ENCODE measurements around the gene SUCLA2. TPM values are rescaled to one million over a fixed set of nuclear protein-coding genes. Genes with fewer than 3 reads are reported as not detected.
"Not testable (repeated sequence)": the region's sequence is repeated elsewhere in the genome, so short reads cannot be mapped to it uniquely, and the experiment has no call there.

The SUCLA2 gene
- 41.2 and 47.6 TPM in 2 replicates for total RNA-seq (2014; rRNA removed; shearing (Covaris generic); ENCODE audit: low replicate concordance)

GRCh38 chr13:48001114-48001881 is at the start of gene SUCLA2:
SUCLA2 (minus strand) TSS chr13:48001273; CDS start chr13:48001269, 4 bp downstream.
- in situ Hi-C loops (cut with HindIII; ENCODE audit: low pct_unique_long_range_greater_than_20kb, low sequenced_read_pairs): no loop called here
- DNase-seq (ENCODE audit: low read depth): peak; percentile 79

GRCh38 chr13:48050550-48050949 is 49.5 kb upstream of the SUCLA2 start:
- in situ Hi-C loops (cut with HindIII; ENCODE audit: low pct_unique_long_range_greater_than_20kb, low sequenced_read_pairs): no loop called here
- no peak for DNase-seq (ENCODE audit: low read depth)

GRCh38 chr13:48043789-48044503 is 42.9 kb upstream of the SUCLA2 start:
- no peak for DNase-seq (ENCODE audit: low read depth)
- in situ Hi-C loops (cut with HindIII; ENCODE audit: low pct_unique_long_range_greater_than_20kb, low sequenced_read_pairs): no loop called here

- DNase-seq (ENCODE audit: low read depth): no peak
- in situ Hi-C loops (cut with HindIII; ENCODE audit: low pct_unique_long_range_greater_than_20kb, low sequenced_read_pairs): no loop called here
These were observed 41.8 kb upstream of the SUCLA2 start for GRCh38 chr13:48042894-48043293.

- no peak for DNase-seq (ENCODE audit: low read depth)
- in situ Hi-C loops (cut with HindIII; ENCODE audit: low pct_unique_long_range_greater_than_20kb, low sequenced_read_pairs): no loop called here
These were observed 39.8 kb upstream of the SUCLA2 start for GRCh38 chr13:48040896-48041295.

GRCh38 chr13:48040049-48040448 is 39.0 kb upstream of the SUCLA2 start:
- no peak for DNase-seq (ENCODE audit: low read depth)
- in situ Hi-C loops (cut with HindIII; ENCODE audit: low pct_unique_long_range_greater_than_20kb, low sequenced_read_pairs): no loop called here

- peak; percentile 2 for DNase-seq (ENCODE audit: low read depth)
- in situ Hi-C loops (cut with HindIII; ENCODE audit: low pct_unique_long_range_greater_than_20kb, low sequenced_read_pairs): no loop called here
These were observed 37.7 kb upstream of the SUCLA2 start for GRCh38 chr13:48038761-48039160.

- in situ Hi-C loops (cut with HindIII; ENCODE audit: low pct_unique_long_range_greater_than_20kb, low sequenced_read_pairs): no loop called here
These were observed 36.5 kb upstream of the SUCLA2 start, which contains the start of gene NUDT15 for GRCh38 chr13:48037346-48038173. NUDT15 (plus strand) TSS chr13:48037726; CDS start chr13:48037747, 21 bp downstream.

GRCh38 chr13:48029859-48030258 is 28.8 kb upstream of the SUCLA2 start:
- DNase-seq (ENCODE audit: low read depth): no peak
- in situ Hi-C loops (cut with HindIII; ENCODE audit: low pct_unique_long_range_greater_than_20kb, low sequenced_read_pairs): no loop called here

More at GRCh38 chr13:48037346-48038173, 36.5 kb upstream of the SUCLA2 start, which contains the start of gene NUDT15:
- DNase-seq (ENCODE audit: low read depth): peak; percentile 93

GRCh38 chr13:48028066-48028465 is 27.0 kb upstream of the SUCLA2 start:
- in situ Hi-C loops (cut with HindIII; ENCODE audit: low pct_unique_long_range_greater_than_20kb, low sequenced_read_pairs): no loop called here
- no peak for DNase-seq (ENCODE audit: low read depth)

- in situ Hi-C loops (cut with HindIII; ENCODE audit: low pct_unique_long_range_greater_than_20kb, low sequenced_read_pairs): no loop called here
- DNase-seq (ENCODE audit: low read depth): no peak
These were observed 18.7 kb upstream of the SUCLA2 start for GRCh38 chr13:48019796-48020195.

GRCh38 chr13:48018637-48019036 is 17.6 kb upstream of the SUCLA2 start:
- in situ Hi-C loops (cut with HindIII; ENCODE audit: low pct_unique_long_range_greater_than_20kb, low sequenced_read_pairs): no loop called here
- no peak for DNase-seq (ENCODE audit: low read depth)

GRCh38 chr13:48014359-48014758 is 13.3 kb upstream of the SUCLA2 start:
- in situ Hi-C loops (cut with HindIII; ENCODE audit: low pct_unique_long_range_greater_than_20kb, low sequenced_read_pairs): no loop called here
- no peak for DNase-seq (ENCODE audit: low read depth)

GRCh38 chr13:48012668-48013067 is 11.6 kb upstream of the SUCLA2 start:
- no peak for DNase-seq (ENCODE audit: low read depth)
- in situ Hi-C loops (cut with HindIII; ENCODE audit: low pct_unique_long_range_greater_than_20kb, low sequenced_read_pairs): no loop called here

GRCh38 chr13:48010698-48011097 is 9.6 kb upstream of the SUCLA2 start:
- peak; percentile 5 for DNase-seq (ENCODE audit: low read depth)
- in situ Hi-C loops (cut with HindIII; ENCODE audit: low pct_unique_long_range_greater_than_20kb, low sequenced_read_pairs): no loop called here

- in situ Hi-C loops (cut with HindIII; ENCODE audit: low pct_unique_long_range_greater_than_20kb, low sequenced_read_pairs): no loop called here
- no peak for DNase-seq (ENCODE audit: low read depth)
These were observed 8.2 kb upstream of the SUCLA2 start for GRCh38 chr13:48009284-48009683.

- in situ Hi-C loops (cut with HindIII; ENCODE audit: low pct_unique_long_range_greater_than_20kb, low sequenced_read_pairs): no loop called here
- no peak for DNase-seq (ENCODE audit: low read depth)
These were observed 5.3 kb upstream of the SUCLA2 start for GRCh38 chr13:48006396-48006795.

- in situ Hi-C loops (cut with HindIII; ENCODE audit: low pct_unique_long_range_greater_than_20kb, low sequenced_read_pairs): no loop called here
- no peak for DNase-seq (ENCODE audit: low read depth)
These were observed 3.1 kb upstream of the SUCLA2 start for GRCh38 chr13:48004201-48004600.

GRCh38 chr13:48001999-48002398 is 926 bp upstream of the SUCLA2 start:
- peak; percentile 33 for DNase-seq (ENCODE audit: low read depth)
- in situ Hi-C loops (cut with HindIII; ENCODE audit: low pct_unique_long_range_greater_than_20kb, low sequenced_read_pairs): not testable (repeated sequence)

All from Caki2 (cell line).